GM12873 (cell line): Measurements from ENCODE around the gene KRT6C.

ENCODE experiments used
- TF ChIP-seq, protein P1 (sequence below): IDR thresholded peaks from 2 replicates; pipeline ENCODE4 v1.5.1; 2012; ENCODE audit warnings: low read depth, mild to moderate bottlenecking, moderate library complexity, low read length, control low read depth; ENCODE audit not compliant: insufficient read depth; ENCODE audit errors: missing control alignments

The KRT6C gene

DNA sequence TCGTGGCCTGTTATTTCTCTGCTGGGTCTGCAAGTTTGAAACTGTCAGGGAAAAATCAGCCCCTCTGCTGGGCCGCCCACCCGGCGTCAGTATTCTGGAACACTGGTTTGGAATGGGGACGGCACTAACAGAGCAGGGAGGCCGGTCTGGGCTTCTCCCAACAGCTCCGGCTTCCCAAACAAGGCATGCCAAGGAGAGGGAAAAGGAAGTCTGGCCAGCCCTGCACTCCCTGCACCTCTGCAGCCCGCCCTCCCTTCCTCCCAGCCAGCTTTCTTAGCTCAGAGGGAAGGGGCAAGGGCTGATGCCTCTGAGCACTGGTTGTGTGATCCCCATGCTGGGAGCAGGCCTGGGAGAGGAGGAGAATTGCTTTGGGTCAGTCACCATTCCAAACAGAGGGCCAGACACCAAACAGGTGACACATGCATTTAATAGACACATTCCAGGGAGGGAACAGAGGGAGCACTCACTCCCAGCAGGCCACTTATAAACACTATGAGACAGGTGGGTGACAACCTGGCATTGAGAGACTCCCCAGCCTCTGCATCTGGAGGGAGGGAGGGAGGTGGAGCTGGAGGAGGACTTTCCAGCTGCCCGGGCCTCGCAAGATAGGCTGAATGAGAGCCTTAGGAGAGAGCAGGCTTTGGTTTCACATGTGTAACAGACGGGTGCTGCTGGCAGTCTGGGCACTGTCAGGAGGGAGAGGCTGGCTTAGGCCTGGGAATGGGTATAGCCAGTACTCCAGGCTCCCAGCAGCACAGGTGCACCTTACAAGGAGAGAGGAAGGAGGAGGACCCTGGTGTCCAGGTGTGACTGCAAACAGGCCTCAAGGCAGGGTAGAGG is 49.7 kb downstream of the KRT6C start:
- TF ChIP-seq, protein P1, sequence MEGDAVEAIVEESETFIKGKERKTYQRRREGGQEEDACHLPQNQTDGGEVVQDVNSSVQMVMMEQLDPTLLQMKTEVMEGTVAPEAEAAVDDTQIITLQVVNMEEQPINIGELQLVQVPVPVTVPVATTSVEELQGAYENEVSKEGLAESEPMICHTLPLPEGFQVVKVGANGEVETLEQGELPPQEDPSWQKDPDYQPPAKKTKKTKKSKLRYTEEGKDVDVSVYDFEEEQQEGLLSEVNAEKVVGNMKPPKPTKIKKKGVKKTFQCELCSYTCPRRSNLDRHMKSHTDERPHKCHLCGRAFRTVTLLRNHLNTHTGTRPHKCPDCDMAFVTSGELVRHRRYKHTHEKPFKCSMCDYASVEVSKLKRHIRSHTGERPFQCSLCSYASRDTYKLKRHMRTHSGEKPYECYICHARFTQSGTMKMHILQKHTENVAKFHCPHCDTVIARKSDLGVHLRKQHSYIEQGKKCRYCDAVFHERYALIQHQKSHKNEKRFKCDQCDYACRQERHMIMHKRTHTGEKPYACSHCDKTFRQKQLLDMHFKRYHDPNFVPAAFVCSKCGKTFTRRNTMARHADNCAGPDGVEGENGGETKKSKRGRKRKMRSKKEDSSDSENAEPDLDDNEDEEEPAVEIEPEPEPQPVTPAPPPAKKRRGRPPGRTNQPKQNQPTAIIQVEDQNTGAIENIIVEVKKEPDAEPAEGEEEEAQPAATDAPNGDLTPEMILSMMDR: no peak

DNA sequence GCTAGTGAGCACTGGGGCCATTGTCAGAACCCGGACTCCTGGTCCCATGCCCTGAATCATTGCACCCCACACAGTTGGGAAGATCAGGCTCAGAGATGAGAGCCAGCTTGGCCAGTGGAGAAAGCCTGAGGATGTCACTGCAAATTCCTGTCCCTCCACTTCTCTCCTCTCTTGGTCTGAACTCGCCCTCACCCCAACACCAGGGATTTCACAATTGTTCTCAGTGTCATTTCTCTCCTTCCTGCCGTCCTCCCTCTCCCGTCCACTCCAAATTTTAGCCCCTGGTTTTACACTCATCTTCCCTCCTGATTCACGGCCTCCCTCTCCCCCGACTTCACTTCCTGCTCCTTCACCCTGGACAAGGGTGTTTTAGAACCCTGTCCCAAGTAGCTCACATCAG is 50.6 kb downstream of the KRT6C start:
- TF ChIP-seq, protein P1: no peak

DNA sequence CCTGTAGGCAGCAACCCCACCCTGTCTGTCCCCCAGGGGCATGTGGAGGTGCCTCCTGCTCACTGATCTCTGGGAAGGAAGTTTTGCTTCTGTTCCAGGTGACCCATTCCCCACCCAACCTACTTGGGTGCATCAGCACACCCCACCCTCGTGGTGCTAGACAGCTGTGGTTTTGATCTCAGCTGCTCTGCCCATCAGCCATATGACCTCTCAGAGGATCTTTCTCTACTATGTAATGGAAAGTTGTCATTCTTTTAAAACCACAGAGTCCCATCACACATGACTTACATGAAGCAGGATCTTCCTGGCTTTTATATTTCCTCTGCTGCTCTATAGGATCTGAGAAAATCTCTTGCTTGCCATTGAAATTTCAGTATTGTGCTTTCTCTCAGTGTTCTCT is 53.9 kb downstream of the KRT6C start:
- TF ChIP-seq, protein P1: no peak

DNA sequence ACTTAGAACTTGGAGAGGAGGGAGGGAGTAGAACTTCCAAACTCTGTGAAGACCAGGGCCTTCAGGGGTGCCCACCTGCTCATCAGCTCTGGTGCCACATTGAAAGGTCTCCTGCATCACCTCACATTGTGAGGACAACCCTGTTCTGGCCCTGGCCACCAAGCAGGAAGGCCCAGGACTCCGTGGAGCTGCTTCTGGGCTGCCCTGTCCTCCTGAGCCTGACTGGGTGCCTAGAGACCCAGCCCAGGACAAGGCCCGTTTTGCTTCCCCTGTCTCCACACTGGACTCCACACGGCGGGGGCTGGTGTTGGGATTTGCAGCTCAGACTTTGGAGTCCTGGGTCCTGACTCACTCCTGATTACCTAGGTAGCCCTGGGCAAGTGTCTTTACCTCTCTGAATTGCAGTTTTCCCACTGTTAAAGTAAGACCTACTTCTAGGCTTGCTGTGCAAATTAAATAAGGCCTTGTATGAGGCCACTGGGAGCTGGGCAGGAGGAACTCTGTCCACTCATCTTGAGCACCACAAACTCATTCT is 55.0 kb downstream of the KRT6C start:
- TF ChIP-seq, protein P1: no peak
